HG03066 (cell line): ENCODE data around the gene COMMD1.
"Not testable (repeated sequence)": the region's sequence is repeated elsewhere in the genome, so short reads cannot be mapped to it uniquely, and the experiment has no call there.

Experiments used
- ATAC-seq: cut with Tn5 transposase; IDR thresholded peaks from one replicate; pipeline ENCODE4 v1.9.1; 2021; ENCODE audit warnings: low read depth; ENCODE audit not compliant: unreplicated experiment

Gene COMMD1

DNA sequence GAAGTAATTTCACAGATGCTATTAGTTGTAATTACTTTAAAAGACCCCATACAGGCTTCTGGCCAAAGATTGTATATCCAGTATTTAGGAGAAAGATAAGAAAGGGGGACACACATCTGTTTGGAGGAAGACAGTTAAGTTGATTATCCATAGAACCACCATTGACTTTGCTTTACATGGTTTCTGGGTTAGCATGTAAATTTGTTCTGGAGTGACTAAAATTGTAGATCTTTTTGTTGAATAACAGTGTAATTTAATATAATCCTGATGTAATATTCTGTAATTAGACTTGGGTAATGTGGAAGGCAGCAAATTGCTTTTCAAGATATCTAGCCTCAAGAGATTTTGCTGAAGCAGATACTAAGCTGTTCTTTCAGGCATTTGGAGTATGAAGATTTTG, 17.2 kb downstream of the COMMD1 start:
- no peak for ATAC-seq

DNA sequence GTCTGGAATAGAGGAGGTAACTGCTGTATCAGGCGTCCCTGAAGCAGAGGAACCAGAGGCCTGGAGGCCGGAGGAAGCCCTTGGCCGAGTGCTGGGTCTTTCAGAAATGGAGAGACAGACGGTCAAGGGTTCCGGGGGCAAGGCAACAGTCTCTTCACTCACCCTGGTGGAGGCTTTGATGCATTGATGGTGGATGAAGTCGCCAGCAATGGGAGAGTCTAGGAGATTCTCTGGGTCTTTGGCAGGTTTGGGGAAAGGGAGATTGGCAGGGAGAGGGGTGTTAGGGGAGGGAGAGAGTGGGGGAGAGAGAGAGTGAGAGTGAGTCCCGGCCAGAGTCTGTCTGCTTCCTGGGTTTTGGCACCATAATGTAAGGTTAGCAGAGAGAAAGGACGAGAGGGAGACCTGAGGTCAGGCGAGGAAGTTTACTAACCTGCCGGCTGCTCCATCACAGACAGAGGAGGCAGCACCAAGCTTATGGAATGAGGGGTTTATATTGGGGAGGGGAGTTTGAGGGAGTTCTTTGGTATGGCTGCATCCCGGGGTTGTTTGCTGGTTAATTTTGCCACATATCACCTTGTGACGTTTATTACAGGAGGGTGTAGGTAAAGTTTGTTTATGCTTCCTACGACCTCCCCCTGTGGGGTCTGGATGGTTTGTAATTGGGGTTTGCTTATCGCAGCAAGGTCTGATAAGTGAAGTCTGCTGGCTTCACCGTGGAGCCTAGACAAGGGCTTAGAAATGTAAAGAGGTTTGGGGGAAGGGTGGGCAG, 19.6 kb downstream of the COMMD1 start:
- no peak for ATAC-seq

DNA sequence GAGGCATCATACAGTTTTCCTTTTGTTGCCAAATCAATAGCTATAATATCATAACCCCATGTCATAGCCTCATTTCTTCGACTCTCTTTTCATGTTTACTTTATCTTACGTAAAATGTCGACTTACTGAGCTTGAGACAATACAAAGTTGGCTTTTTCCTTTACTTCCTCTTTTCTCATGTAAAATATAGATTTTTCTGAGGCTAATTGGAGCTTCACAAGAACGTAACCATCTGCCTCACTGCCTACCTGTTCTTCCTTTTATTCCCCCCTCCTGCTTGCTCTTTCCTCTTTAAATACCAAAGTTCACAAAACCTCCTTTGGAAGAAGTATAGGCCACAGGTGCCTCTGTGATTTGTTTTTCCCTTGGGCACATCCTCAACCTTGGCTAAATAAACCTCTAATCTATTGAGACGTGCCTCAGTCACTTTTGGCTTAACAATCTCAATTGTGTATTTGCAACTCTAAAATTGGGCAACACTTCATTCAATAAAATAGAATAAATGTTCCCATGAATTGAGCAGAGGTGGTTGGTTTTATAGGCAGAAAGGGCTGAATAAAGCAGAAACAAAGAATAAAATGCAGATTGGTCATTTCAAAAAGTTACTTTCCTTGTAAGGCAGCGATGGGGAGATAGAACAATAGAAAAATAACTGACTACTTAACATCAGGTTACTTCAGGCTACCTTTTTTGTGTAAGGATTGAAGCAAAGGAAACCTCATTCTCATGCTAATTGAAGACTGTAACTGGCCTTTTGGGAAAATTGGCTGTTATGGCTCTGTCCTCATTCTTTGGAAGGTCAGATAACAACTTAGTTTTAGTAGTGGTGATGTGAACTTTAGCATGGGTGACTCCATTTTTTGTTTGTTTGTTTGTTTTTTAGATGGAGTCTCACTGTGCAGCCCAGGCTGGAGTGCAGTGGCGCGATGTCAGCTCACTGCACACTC, 21.3 kb downstream of the COMMD1 start:
- no peak for ATAC-seq

GRCh38 chr2:61928826-61929461, 23.5 kb downstream of the COMMD1 start:
- no peak for ATAC-seq

- ATAC-seq = no peak
Observed at GRCh38 chr2:61937098-61937497, 31.6 kb downstream of the COMMD1 start.

GRCh38 chr2:61937886-61938285, 32.4 kb downstream of the COMMD1 start:
- ATAC-seq = no peak

DNA sequence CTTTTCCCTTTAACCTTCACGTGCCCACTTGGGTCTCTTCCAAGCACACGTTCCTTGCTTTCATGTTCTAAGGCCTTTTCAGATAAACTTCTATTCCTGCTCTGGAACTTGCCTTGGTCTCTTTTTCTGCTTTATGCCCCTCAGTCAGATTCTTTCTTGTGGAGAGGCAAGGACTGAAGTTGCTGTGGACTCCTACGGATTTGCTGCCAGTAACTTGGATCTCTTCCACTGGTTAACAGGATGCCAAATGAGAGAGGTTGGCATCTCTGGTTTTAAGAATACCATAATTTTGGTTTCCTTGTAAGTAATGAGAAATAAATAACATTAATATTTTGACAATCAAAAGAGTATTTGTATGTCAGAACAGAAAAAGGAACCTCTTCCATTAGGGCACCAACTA, 33.0 kb downstream of the COMMD1 start:
- no peak for ATAC-seq

DNA sequence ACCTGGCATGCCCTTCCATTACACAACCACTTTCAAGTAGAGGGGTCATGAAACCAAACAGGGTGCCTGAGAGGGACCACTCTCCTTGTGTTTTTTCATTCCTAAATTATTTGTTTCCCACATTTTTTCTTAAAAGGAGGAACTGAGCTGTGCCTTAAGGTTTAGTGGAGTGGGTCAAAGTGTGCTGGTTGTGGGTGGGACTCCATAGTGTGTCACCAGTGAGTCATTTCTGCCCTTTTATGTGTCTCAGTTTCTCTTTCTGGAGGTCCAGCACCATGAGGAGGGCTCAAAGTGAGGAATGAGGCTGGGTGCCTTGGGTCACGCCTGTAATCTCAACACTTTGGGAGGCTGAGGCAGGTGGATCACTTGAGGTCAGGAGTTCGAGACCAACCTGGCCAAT, 37.8 kb downstream of the COMMD1 start:
- no peak for ATAC-seq

DNA sequence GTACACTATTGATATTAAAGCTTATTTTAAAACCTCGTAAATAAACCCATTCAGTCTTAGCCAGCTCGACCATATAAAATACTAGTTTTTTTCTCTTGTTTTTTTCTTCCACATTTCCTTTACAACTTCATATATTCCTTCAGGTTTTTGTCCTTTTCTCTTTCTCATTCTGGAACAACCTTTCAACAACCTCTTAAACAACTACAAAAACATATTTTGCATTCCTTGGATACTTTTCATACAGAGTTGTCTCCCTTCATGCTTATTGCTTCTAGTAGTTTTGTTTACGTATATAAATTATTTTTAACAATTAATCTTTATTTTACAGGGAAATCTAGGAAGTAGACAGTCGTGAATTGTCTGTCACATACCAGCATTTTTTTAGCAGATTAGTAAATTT, 41.2 kb downstream of the COMMD1 start:
- ATAC-seq = no peak

GRCh38 chr2:61948661-61949457, 43.4 kb downstream of the COMMD1 start:
- ATAC-seq = no peak

- no peak for ATAC-seq
Observed at GRCh38 chr2:61949458-61949713, 43.9 kb downstream of the COMMD1 start.

DNA sequence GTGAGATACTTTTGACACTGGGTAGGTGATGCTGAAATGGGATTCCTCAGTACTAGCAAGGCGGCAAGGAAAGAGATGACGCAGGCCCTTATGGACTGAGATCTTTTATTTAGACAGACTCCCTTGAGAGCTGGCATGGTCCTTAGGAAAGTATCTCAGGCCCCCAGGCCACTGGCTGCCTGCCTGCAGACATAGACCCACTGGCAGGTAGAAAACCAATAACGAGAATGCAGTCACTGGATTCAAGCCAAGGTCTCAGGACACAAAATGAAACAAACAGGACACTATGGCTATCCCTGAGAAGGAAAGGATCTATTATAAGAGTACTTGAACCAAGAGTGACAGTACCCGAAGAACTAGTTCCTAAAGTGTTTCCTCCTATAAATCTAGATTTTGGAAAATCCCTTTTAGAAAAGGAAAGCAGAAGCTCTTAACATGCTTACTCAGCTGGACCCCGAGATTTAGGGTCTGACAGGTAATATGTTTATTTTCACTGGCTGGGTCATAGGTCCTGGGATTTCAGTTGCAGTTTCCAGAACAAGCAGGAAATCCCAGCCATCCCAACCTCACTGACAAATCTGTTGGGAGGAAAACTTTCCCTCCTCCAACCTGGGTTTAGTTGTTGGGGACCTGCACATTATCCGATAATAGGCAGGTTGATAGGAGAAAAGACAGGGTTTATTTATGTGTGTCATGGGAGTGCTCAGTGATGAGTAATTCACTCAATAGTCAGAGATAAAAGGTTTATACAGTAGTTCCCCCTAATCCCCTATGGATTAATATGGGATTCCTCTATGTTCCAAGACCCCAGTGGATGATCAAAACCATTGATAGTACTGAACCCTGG, 44.5 kb downstream of the COMMD1 start:
- no peak for ATAC-seq

DNA sequence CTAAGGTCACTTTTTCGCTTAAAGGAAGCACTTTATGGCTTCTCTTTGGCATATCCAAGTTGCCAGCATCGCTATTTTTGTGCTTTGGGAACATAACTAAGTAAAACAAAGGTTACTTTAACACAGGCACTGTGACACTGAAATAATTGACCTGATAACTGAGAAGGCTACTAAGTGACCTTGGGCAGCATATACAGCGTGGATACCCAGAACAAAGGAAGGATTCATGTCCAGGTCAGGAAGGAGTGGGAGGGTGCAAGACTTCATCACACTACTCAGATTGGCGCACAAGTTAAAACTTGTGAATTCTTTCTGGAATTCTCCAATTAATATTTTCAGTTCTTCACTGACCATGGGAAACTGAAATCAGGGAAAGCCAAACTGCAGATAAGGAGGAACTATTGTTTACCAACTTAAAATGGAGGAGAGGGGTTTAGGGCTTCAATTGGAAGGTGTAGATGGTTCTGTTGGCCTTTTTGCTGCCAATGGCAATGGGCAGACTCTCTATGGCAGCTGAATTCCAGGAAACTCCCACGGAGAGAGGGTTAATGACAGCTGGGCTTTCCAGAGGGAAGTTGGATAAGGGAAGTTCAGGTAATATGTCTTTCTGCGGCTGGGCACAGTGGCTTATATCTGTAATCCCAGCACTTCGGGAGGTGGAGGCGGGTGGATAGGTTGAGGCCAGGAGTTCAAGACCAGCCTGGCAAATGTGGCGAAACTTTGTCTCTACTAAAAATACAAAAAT, 45.3 kb downstream of the COMMD1 start:
- no peak for ATAC-seq

DNA sequence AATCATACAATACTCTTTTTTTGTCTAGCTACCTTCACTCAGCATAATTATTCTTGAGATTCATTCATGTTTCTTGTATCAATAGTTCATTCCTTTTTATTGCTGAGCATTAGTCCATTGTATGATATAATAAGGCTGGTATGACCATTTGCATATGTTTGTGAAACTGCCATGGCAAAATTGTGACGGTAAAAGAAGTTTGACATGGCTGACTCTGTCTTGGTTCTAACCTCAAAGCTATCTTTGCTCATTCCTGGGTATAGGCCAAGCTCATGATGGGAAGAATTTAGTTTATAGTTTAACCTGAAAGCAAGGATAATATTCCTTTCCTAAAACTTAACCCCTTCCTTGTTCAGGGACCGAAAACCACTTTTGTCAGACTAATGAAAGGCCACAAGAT, 46.4 kb downstream of the COMMD1 start:
- no peak for ATAC-seq

GRCh38 chr2:61952288-61952687, 46.8 kb downstream of the COMMD1 start:
- no peak for ATAC-seq

DNA sequence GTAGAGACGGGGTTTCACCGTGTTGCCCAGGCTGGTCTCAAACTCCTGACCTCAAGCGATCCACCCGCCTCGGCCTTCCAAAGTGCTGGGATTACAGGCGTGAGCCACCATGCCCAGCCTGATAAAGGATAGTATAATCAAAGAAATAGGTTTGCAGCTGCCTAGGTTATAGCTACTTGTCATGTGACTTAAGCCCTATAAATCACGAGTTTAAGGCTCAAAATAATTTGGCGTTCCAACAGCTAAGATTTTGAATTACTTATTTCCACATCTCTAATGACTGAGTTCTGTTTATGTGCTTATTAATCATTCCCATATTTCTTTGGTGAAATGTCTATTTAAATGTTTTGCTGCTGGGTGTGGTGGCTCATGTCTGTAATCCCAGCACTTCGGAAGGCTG, 49.4 kb downstream of the COMMD1 start:
- ATAC-seq = not testable (repeated sequence)

GRCh38 chr2:61959381-61960293, 54.2 kb downstream of the COMMD1 start:
- ATAC-seq = no peak

GRCh38 chr2:61961231-61961901, 55.9 kb downstream of the COMMD1 start:
- ATAC-seq = no peak
